ENCODE data around the gene DENND10.

DNA sequence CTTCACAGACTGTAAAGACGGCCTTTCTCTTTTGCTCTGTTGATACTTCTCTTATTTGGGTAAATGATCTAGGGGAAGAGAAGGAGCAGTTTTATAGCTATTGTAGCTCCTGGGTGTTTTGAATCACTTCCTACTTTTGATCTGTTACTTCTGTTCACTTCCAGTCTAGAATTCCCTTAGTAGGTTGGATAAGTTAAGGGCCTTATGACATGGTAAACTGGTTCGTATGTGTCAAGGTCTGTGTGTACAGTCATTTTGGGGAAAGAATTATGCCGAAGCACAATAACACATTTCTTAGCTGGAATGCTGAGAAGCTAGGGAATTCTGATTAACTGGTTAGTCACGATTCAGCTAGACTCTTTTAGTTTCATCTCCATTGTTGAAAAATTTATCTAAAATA lies 8.1 kb downstream of the DENND10 start:
- TF ChIP-seq, protein P1, sequence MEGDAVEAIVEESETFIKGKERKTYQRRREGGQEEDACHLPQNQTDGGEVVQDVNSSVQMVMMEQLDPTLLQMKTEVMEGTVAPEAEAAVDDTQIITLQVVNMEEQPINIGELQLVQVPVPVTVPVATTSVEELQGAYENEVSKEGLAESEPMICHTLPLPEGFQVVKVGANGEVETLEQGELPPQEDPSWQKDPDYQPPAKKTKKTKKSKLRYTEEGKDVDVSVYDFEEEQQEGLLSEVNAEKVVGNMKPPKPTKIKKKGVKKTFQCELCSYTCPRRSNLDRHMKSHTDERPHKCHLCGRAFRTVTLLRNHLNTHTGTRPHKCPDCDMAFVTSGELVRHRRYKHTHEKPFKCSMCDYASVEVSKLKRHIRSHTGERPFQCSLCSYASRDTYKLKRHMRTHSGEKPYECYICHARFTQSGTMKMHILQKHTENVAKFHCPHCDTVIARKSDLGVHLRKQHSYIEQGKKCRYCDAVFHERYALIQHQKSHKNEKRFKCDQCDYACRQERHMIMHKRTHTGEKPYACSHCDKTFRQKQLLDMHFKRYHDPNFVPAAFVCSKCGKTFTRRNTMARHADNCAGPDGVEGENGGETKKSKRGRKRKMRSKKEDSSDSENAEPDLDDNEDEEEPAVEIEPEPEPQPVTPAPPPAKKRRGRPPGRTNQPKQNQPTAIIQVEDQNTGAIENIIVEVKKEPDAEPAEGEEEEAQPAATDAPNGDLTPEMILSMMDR (IDR thresholded peaks at IDR 0.05; ENCODE audit: poor library complexity): no peak
- TF ChIP-seq EZH2 (IDR thresholded peaks at IDR 0.05; ENCODE audit: borderline replicate concordance): no peak
- TF ChIP-seq EZH2phosphoT487 (IDR thresholded peaks at IDR 0.05; ENCODE audit: low read depth, severe bottlenecking, unreplicated experiment): no peak

Data from hepatocyte (in vitro differentiated cells).